Activated CD8-positive, alpha-beta memory T cell treated with anti-CD3 and anti-CD28 coated beads for 36 hours (primary cell): ENCODE results near the gene TMEM139. TPM values are rescaled to one million over a fixed set of nuclear protein-coding genes. Genes with fewer than 3 reads are reported as not detected.

Experiments used
- CTCF ChIA-PET: fragments of 350-600 bp; sonication (Branson Sonifier 250); formaldehyde crosslinking; loops from one replicate; lab custom pipeline; 2021; ENCODE audit warnings: antibody characterized with exemption; lab: Charles Lee
- POLR2A ChIA-PET: fragments of 350-600 bp; sonication (Branson Sonifier 250); formaldehyde crosslinking; loops from one replicate; lab custom pipeline; 2021; ENCODE audit warnings: antibody characterized with exemption; lab: Charles Lee
- total RNA-seq, 2 experiments: library from RNA; stranded (reverse); gene quantifications; one replicate each; pipeline ENCODE4 v1.2.3, GENCODE V29; 2021

Gene TMEM139
- total RNA-seq, 2 experiments from 2014 or later, result 0.52 to 0.80 TPM

DNA sequence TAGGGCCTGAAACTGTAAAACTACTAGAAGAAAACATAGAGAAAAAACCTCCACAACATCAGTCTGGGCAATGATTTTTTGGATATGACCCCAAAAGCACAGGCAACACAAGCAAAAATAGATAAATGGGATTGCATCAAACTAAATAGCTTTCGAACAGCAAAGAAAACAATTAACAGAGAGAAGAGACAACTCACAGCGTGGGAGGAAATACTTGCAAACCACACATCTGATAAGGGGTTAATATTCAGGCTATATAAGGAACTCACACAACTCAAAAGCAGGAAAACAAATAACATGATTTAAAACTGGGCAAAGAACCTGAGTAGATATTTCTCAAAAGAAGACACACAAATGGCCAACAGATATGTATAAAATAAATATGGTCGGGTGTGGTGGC lies 29.2 kb upstream of the TMEM139 start:
- ChIA-PET POLR2A (interaction anchor here (1.5 kb wide), 1 partner anchor 9 kb away, joined by 4 read pairs; no protein-coding TSS in a partner anchor), CTCF (interaction anchor here (0.8 to 1.0 kb wide), 3 partner anchors 8 to 24 kb away, joined by 3 to 4 read pairs (median 4); no protein-coding TSS in a partner anchor)

DNA sequence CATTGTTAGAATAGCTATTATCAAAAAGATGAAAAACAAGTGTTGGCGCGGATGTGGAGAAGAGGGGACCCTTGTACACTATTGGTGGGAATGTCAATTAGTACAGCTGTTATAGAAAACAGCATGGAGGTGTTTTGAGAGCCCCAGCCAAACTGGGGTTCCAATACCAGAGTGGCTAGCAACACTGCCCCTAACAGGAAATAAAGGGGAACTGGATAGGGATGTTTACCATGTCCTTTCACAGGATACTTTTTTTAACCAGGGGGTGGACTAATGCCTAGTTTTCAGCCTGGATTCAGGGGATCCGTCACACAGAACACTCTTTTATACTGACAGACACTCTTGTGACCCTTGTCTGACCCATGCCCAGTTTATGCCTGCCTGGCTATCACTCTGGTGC lies 28.4 kb upstream of the TMEM139 start:
- POLR2A ChIA-PET, result interaction anchor here (1.5 kb wide), 1 partner anchor 8 kb away, joined by 4 read pairs; no protein-coding TSS in a partner anchor
- CTCF ChIA-PET, result interaction anchor here (0.8 to 1.0 kb wide), 3 partner anchors 9 to 23 kb away, joined by 3 to 4 read pairs (median 4); no protein-coding TSS in a partner anchor

DNA sequence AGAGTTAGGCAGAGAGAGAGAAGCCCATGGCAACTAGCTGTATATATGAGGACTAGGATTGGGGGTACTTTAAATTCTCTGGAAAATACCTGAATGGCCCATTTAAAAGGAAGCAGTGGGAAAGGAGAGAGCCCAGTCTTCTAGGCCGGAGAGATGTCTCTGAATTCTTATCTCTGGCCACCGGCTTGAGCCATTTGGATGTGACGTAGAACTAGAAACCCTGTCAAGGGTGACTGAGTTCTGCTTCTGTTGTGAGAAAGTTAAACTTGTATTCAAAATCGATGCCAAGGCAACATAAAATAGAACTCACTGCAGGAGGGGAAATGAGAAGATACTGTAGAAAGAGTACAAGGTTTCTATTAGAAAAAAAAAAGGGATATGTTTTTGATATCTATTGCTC lies 27.8 kb upstream of the TMEM139 start:
- CTCF ChIA-PET, result no interaction called here
- POLR2A ChIA-PET, result interaction anchor here (1.2 kb wide), 1 partner anchor 123 kb away, joined by 4 read pairs; no protein-coding TSS in a partner anchor

DNA sequence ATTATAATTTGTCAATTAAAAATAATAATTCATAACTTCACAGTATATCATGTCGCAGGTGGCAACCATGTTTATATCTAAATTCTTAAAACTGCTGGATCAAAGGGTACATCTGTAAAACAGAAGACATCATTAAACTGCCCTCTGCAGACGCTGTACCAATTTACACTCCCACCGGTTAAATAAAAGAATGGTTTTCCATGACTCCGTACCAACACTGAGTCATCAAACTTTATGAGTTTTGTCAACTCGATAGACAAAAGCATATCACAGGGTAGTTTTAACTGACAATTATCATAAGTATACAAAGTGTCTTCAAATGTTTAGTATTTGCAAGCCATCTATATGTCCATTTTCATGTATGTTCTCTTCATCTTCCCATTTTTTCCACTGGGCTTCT lies 27.3 kb upstream of the TMEM139 start:
- ChIA-PET CTCF (interaction anchor here (1.4 to 2.2 kb wide), 2 partner anchors 17 to 42 kb away, joined by 3 to 10 read pairs; no protein-coding TSS in a partner anchor), POLR2A (interaction anchor here (1.2 kb wide), 1 partner anchor 122 kb away, joined by 4 read pairs; no protein-coding TSS in a partner anchor)

DNA sequence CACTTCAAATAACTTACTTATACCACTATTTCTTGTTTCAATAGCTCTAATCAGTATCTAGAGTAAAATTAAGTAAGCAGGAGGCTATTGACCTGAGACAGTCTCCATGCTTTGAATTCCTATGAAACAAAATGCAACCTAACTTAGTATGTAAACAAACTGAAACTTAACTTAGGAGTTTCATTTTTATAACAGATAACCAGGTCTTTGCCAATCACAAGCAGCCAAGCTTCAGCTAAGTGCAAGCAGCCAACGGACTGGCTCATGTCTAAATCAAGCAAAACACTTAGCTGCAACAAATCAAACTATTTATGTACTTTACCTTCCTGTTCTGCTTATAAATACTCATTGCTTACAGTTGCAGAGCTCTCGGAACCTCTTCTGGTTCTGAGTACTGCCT lies 25.9 kb upstream of the TMEM139 start:
- ChIA-PET POLR2A (interaction anchor here (0.7 kb wide), 1 partner anchor 29 kb away, joined by 3 read pairs; the partner anchor contains the start of gene CASP2), CTCF (interaction anchor here (0.9 to 2.2 kb wide), 4 partner anchors 18 to 46 kb away, joined by 3 to 10 read pairs (median 3); no protein-coding TSS in a partner anchor)

DNA sequence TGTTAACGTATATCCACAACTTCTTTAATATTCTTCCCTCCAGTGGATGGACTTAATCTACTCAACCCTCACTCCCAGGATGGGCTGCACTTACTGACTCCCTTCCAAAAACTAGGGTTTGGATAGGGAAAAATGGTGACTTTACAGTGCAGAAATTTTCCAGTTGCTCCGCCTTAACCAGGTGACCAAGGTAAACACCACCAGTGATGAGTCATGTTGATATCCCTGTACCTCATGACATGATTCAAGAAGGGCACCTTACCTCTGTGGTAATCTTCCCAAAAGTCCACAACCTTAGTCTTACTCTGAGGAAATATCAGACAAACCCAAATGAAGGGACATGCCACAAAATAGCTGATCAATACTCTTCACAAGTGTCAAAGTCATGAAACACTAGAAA lies 25.0 kb upstream of the TMEM139 start:
- CTCF ChIA-PET, result interaction anchor here (1.0 to 3.7 kb wide), 2 partner anchors 19 to 20 kb away, joined by 4 to 20 read pairs; no protein-coding TSS in a partner anchor

DNA sequence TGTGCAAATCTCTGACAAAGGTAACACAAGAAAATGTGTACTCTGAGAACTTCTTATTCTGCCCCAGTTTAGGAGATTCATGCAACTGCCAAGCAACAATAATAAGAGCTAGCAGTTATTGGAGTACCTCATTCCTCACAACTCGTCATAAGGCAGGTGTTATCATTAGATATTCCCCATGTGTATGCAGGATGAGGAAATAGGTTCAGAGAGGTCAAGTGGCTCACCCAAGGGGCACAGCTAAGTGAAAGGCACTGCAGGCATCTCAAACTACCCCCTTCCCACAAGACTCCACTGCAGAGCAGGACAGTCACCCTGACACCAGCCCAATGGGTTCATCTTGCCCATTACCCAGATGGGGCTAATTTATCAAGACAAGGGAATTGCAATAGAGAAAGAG lies 22.9 kb upstream of the TMEM139 start:
- ChIA-PET CTCF (interaction anchor here (3.2 to 3.7 kb wide), 2 partner anchors 21 to 38 kb away, joined by 15 to 20 read pairs; no protein-coding TSS in a partner anchor), POLR2A (no interaction called here)

More for the DNA sequence above, 25.0 kb upstream of the TMEM139 start:
- POLR2A ChIA-PET, result no interaction called here

DNA sequence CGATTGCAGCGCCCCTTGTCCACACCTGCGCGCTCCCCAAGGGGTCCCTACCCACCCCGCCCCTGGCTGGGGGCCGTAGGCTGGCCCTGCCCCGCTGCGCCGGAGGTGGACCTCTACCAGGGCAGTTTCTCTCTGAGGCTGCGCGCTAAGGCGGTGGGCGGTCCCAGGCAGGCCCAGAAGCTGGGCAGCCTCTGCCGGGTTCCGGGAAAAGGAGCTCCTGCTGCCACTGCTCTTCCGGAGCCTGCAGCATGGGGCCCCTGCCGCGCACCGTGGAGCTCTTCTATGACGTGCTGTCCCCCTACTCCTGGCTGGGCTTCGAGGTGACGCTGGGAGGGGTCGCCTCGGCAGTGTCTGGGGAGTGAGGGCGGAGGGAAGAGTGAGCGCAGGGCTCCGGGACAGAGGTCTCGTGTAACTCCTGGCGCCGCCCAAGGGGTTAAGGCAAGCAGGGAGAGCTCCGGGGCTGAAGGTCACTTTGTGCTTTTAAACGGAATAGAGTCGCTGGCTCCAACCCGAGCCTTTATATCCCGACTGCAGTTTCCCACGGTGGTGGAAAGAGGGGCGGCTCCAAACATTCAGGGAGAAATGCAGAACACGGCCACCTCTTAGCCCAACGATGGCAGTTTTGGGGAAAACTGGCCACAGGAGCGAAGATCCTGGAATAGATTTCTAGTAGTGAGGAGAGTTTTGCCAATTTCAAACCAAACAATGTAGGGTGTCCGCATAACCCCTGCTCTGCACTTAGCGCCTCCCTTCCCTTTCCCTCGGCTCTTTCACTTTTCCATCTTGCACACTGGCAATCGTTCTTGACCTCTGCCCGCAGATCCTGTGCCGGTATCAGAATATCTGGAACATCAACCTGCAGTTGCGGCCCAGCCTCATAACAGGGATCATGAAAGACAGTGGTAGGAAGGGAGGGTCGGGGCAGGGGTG lies 21.2 kb upstream of the TMEM139 start, which contains the start of gene GSTK1:
Gene GSTK1, plus strand, starts transcription at position 176 of the 930 bp plus-strand sequence. Its CDS starts 73 bp downstream, at position 249.
- ChIA-PET CTCF (interaction anchor here (1.1 to 3.7 kb wide), 9 partner anchors 10 to 455 kb away, joined by 3 to 20 read pairs (median 4); no protein-coding TSS in a partner anchor), POLR2A (interaction anchor here (0.6 to 1.9 kb wide), 12 partner anchors 8 to 295 kb away, joined by 3 to 14 read pairs (median 3); partner anchors contain the start of gene CASP2)

DNA sequence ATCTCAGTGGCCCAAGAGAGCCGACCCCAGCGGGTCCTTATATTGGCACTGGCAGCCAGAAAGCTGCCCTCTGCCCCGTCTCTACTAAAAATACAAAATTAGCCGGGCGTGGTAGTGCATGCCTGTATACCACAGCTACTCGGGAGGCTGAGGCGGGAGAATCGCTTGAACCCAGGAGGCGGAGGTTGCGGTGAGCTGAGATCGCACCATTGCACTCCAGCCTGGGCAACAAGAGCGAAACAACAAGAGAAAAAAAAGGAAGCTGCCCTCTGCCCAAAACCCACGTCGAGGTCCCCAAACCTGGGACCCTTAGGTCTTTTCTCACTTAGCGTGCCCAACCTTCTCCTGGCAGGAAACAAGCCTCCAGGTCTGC lies 20.6 kb upstream of the TMEM139 start:
- ChIA-PET CTCF (interaction anchor here (1.2 to 3.2 kb wide), 5 partner anchors 9 to 456 kb away, joined by 3 to 15 read pairs (median 4); no protein-coding TSS in a partner anchor), POLR2A (interaction anchor here (0.9 to 1.9 kb wide), 6 partner anchors 8 to 144 kb away, joined by 3 to 9 read pairs (median 4); no protein-coding TSS in a partner anchor)

DNA sequence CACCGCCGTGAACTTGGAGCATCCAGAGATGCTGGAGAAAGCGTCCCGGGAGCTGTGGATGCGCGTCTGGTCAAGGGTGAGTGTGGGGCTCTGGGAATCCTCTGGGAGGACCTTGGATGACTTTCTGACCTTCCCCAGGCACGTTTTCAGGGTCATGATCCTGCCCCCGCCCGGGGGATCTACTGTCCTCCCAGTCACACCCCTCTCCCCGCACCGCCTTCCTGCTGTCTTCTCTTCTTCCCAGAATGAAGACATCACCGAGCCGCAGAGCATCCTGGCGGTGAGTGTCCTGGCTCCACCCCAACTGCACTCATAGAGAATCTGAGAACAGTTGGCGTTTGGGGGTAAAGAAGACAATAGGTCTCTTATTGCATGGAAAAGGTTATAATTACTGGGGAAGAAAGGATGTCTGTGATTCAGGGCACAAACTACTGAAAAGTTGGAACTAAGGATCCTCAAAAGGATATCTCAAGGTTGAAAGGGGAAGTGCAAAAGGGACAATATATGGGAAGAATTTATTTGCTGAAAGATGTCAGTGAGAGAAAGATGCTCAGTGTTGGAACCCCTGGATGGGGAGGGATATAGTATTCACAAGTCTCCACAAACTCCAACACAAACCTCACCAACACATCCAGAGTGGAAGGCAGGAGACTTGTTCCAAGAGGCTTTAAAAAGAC lies 19.6 kb upstream of the TMEM139 start:
- ChIA-PET POLR2A (interaction anchor here (0.6 to 1.9 kb wide), 4 partner anchors 9 to 801 kb away, joined by 3 to 9 read pairs (median 4); no protein-coding TSS in a partner anchor), CTCF (interaction anchor here (0.6 to 3.2 kb wide), 3 partner anchors 35 to 456 kb away, joined by 4 to 15 read pairs (median 7); no protein-coding TSS in a partner anchor)

DNA sequence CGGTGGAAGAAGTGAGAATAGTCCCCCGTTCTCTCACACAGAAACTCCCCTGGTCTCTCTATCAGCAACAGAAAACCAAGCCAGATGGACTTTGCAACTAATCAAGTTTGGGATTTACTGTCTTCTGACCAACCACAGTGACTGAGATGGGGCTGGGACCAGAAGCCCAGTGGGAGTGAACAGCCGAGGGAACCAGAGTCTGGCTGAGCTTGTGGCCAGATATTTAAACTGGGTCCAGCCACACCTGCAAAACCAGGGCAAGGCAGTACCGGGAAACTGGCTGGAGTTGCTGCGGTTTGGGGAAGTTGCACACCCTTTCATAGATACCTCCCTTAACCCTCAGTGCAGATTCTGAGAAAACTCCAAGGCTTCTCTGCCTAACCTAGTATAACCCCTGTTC lies 15.5 kb upstream of the TMEM139 start:
- ChIA-PET CTCF (interaction anchor here (1.4 kb wide), 1 partner anchor 11 kb away, joined by 3 read pairs; no protein-coding TSS in a partner anchor), POLR2A (interaction anchor here (1.9 kb wide), 1 partner anchor 19 kb away, joined by 4 read pairs; the partner anchor contains the start of gene CASP2)

DNA sequence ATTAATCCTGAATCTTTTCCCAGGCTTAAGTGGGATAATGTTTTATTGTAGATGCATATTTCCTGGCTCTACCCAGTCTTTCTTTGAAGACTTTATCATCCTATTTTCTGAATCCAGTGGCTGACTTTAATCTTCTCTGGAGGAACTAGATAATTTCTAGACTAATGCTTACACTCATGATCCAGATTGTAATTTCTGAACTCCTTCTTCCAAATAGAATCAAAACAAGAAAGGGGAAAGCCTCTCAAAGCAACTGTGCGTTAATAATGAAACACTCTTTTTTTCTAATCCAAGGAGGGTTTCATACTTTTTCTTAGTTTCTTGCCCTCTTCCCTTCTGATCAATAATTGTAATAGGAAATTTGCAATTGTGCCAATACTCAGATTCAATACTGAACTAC lies 13.5 kb upstream of the TMEM139 start:
- CTCF ChIA-PET, result interaction anchor here (1.0 kb wide), 1 partner anchor 30 kb away, joined by 3 read pairs; no protein-coding TSS in a partner anchor
- POLR2A ChIA-PET, result interaction anchor here (0.7 kb wide), 1 partner anchor 101 kb away, joined by 4 read pairs; no protein-coding TSS in a partner anchor

DNA sequence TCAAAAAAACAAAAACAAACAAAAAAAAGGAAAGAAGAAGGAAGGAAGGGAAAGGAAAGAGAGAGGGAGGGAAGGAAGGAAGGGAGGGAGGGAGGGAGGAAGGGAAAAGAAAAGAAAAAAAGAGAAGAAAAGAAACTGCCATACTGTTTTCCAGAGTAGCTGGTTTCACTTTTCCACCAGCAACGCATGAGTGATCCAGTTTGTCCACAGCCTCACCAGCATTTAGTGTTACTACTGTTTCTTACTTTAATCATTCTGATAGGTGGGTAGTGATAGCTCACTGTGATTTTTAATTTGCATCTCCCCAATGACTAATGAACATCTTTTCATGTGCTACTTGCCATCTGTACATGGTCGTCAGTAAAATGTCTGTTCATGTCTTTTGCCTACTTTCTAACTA lies 11.9 kb upstream of the TMEM139 start:
- CTCF ChIA-PET, result interaction anchor here (1.1 kb wide), 1 partner anchor 9 kb away, joined by 3 read pairs; no protein-coding TSS in a partner anchor
- POLR2A ChIA-PET, result interaction anchor here (1.3 kb wide), 1 partner anchor 10 kb away, joined by 3 read pairs; the partner anchor contains the start of gene GSTK1

DNA sequence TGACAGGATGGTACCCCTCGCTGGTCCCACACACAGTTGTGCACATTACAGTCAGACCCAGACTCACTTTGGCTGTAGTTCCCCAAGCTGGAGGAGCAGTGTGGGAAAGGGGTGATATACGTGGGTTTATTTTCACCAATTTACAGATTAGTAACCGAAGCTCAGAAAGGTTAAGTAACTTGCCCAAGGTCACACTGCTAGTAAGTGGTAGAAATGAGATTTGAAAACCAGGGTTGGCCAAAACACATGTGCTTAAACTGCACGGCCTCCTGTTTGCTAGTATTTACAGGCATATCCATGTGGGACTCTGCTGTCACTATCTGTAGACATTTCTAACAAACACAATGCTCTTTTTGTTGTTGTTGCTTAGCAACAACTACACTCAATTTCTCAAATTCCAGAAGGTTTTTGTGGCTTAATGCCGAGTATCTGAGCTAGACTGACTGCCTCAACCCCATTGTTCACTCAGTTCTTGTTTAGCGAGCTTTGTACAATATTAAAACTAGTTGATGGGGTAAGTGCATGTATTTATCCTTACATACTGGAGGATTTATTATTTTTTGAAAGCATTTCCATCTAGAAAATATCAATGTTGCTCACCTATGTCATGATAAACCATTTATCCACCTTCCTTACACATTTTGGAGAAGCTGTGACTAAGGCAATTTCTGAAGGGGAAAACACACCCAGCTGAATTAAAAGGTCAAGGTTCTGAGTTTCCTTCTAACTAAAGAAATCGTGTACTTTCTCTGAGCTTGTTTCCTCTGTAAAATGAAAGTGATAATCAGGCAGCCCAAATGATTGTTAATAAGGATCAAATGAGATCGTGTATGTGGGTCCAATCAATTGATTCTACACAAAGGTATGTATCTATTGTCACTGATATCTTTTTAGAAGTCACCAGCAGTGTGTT lies 5.3 kb upstream of the TMEM139 start:
- POLR2A ChIA-PET, result interaction anchor here (1.2 to 1.5 kb wide), 3 partner anchors 9 to 16 kb away, joined by 3 to 9 read pairs (median 6); partner anchors contain the start of genes CASP2 and GSTK1
- CTCF ChIA-PET, result interaction anchor here (0.9 to 2.7 kb wide), 9 partner anchors 8 to 101 kb away, joined by 3 to 9 read pairs (median 4); partner anchors contain the start of genes CASP2 and GSTK1

DNA sequence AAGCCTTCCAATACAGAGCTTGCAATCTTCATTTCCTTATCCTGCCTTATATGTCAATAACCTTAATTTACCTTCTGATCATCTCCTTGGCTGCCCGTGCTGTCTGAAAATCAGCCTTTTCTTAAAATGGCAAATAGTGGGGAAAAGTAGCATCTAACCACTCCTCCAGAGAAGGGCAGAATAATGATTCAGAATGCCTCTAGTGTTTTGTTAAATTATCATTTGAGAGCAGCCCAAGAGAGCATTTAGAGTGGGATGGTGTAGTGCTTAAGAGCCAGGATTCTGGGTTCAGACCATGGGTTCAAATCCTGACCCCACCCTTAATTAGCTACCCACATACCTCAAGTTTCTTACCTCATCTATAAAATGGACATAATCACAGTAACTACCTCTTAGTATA lies 4.6 kb upstream of the TMEM139 start:
- CTCF ChIA-PET, result interaction anchor here (0.9 to 2.7 kb wide), 8 partner anchors 8 to 100 kb away, joined by 3 to 9 read pairs (median 4); partner anchors contain the start of gene CASP2
- POLR2A ChIA-PET, result interaction anchor here (1.4 to 1.5 kb wide), 2 partner anchors 8 to 16 kb away, joined by 6 to 9 read pairs; partner anchors contain the start of genes CASP2 and GSTK1

DNA sequence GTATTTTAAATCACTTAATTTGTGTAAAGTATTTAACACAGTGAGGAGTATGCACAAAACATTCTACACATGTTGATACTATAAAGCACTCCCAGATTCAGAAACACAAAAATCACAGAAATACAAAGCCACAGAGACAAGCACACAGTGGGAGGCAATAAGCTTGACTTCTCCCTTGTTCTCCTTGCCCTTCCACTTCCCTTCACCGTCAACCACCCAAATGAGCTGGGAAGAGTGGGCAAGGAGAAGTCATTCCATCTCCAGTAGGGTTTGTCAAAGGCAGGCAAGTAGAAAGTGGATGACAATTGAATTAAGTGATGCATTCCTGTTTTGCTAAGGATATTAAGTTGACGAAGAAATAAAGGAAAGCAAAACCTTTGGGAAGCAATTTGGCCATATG lies 4.2 kb upstream of the TMEM139 start:
- CTCF ChIA-PET, result interaction anchor here (1.0 to 2.7 kb wide), 5 partner anchors 12 to 100 kb away, joined by 3 to 9 read pairs (median 4); no protein-coding TSS in a partner anchor

More for the DNA sequence above, 4.2 kb upstream of the TMEM139 start:
- POLR2A ChIA-PET, result interaction anchor here (1.4 to 1.5 kb wide), 2 partner anchors 8 to 17 kb away, joined by 6 to 9 read pairs; partner anchors contain the start of genes CASP2 and GSTK1
